Panc1 (cell line): ENCODE results near the gene TLCD3B. TPM values are rescaled to one million over a fixed set of nuclear protein-coding genes. Genes with fewer than 3 reads are reported as not detected.
A peak's percentile ranks its signal among the peaks of the same experiment; 100 is the strongest.

ENCODE experiments used
- ATAC-seq: fragments of 200-7000 bp; cut with Tn5 transposase; 2 replicates; pipeline ENCODE4 v1.9.1; 2020; ENCODE audit warnings: mild to moderate bottlenecking, moderate library complexity
- BruUV-seq: library from RNA; stranded (reverse); fragments of 400-500 nt; replicated peaks from 2 replicates; lab custom pipeline; 2021; lab: Mats Ljungman, UMichigan
- CTCF ChIA-PET: fragments of 300-600 bp; sonication (Branson Sonifier 250); formaldehyde crosslinking; loops from one replicate; lab custom pipeline; 2022; ENCODE audit warnings: antibody characterized with exemption; lab: Charles Lee
- POLR2A ChIA-PET: fragments of 300-600 bp; sonication (Branson Sonifier 250); formaldehyde crosslinking; loops from one replicate; lab custom pipeline; 2022; ENCODE audit warnings: antibody characterized with exemption; lab: Charles Lee
- DNase-seq: peaks from one replicate; pipeline ENCODE4 v3.0.0-alpha.2; 2010; ENCODE audit warnings: low read depth, low spot score
- H3K27ac ChIP-seq: 2 replicates; pipeline ENCODE4 v1.5.1; 2011; ENCODE audit warnings: mild to moderate bottlenecking, low read length, inconsistent platforms
- H3K27me3 ChIP-seq: fragments of 200-500 bp; sonication (Bioruptor generic); 2 replicates; pipeline ENCODE4 v1.6.0; 2014; ENCODE audit warnings: low read length, inconsistent platforms; ENCODE audit not compliant: control insufficient read depth, insufficient read depth
- H3K36me3 ChIP-seq: fragments of 200-500 bp; sonication (Bioruptor generic); 2 replicates; pipeline ENCODE4 v1.5.1; 2014; ENCODE audit warnings: inconsistent platforms, mild to moderate bottlenecking, low read length, moderate library complexity; ENCODE audit not compliant: control insufficient read depth, insufficient read depth
- H3K4me1 ChIP-seq: 2 replicates; pipeline ENCODE4 v1.5.1; 2011; ENCODE audit warnings: inconsistent platforms, mild to moderate bottlenecking, low read length, moderate library complexity; ENCODE audit not compliant: control insufficient read depth, insufficient read depth
- H3K4me3 ChIP-seq, 2 experiments: 2 replicates each; pipeline ENCODE4 v1.5.1; 2011 to 2012; ENCODE audit warnings: low read depth in 2 of 2, low read length in 2 of 2, mild to moderate bottlenecking in 2 of 2, inconsistent platforms in 1 of 2, moderate library complexity in 1 of 2
- H3K9me3 ChIP-seq: fragments of 200-500 bp; sonication (Bioruptor generic); 2 replicates; pipeline ENCODE4 v1.5.1; 2014; ENCODE audit warnings: low read depth, mild to moderate bottlenecking, inconsistent platforms, low read length, moderate library complexity; ENCODE audit not compliant: control insufficient read depth, insufficient read depth
- CTCF ChIP-seq: fragments of 450-650 bp; IDR thresholded peaks from 2 replicates; pipeline ENCODE4 v1.5.1; 2017; ENCODE audit warnings: mild to moderate bottlenecking
- POLR2AphosphoS5 ChIP-seq: IDR thresholded peaks from 2 replicates; pipeline ENCODE4 v1.6.1; 2012; ENCODE audit warnings: mild to moderate bottlenecking, low read depth, low read length, moderate library complexity
- REST ChIP-seq, 2 experiments: IDR thresholded peaks; 2 replicates each; pipeline ENCODE4 v1.6.1; 2011 to 2012; ENCODE audit warnings: low read depth in 2 of 2, control low read depth in 1 of 2, low read length in 1 of 2, mild to moderate bottlenecking in 1 of 2, moderate library complexity in 1 of 2; ENCODE audit not compliant: insufficient read depth in 1 of 2
- SIN3A ChIP-seq: IDR thresholded peaks from 2 replicates; pipeline ENCODE4 v1.6.1; 2012; ENCODE audit warnings: low read depth, mild to moderate bottlenecking, low read length, moderate library complexity, borderline replicate concordance; ENCODE audit not compliant: insufficient read depth
- TCF7L2 ChIP-seq: IDR thresholded peaks from 2 replicates; pipeline ENCODE4 v1.6.1; 2011; ENCODE audit warnings: mild to moderate bottlenecking, low read depth, low read length, inconsistent platforms
- in situ Hi-C: cut with HindIII; loops from 2 replicates; pipeline ENCODE4 v1.10.0; 2016; ENCODE audit warnings: low sequenced_read_pairs, low pct_unique_long_range_greater_than_20kb
- intact Hi-C: fragments of 100-400 bp; cut with micrococcal nuclease; formaldehyde crosslinking; loops from one replicate; pipeline ENCODE4 v1.10.0; 2022; ENCODE audit not compliant: unreplicated experiment
- total RNA-seq: library from RNA; stranded (reverse); gene quantifications from one replicate; pipeline ENCODE4 v1.2.1, GENCODE V29; 2021; ENCODE audit not compliant: unreplicated experiment

The TLCD3B gene
- total RNA-seq, 1 experiment from 2014 or later, result 3.5 TPM

- TF ChIP-seq POLR2AphosphoS5, result no peak
- TF ChIP-seq REST (IDR thresholded peaks at IDR 0.05; ENCODE audit: insufficient read depth in 1 of 2, low read depth in 2 of 2, low read length in 1 of 2), result no peak
- TF ChIP-seq SIN3A, result no peak
- TF ChIP-seq CTCF, result no peak
- TF ChIP-seq TCF7L2, result no peak
- H3K9me3 ChIP-seq, result no peaks in the 10 kb centered on the region
- ChIA-PET CTCF (interaction anchor here (0.6 to 1.0 kb wide), 2 partner anchors 12 to 16 kb away, joined by 3 to 7 read pairs; no protein-coding TSS in a partner anchor), POLR2A (no interaction called here)
- no peak overlapping the region for H3K4me3 ChIP-seq
- intact Hi-C loops, result no loop called here
- DNase-seq (no peak), ATAC-seq (no peak)
- H3K27ac ChIP-seq, result no peak overlapping the region
- in situ Hi-C loops, result no loop called here
- no TSS peak for BruUV-seq
- H3K36me3 ChIP-seq, result no peaks in the 10 kb centered on the region
- H3K27me3 ChIP-seq, result no peaks in the 10 kb centered on the region
- H3K4me1 ChIP-seq, result 0 out of 2 replicates have a peak, but pooled peaks cover 3% of the 10 kb centered on the region
Observed at GRCh38 chr16:30006095-30006473, 25.0 kb downstream of the TLCD3B start.

GRCh38 chr16:30005341-30006094 lies 25.6 kb downstream of the TLCD3B start:
- Histone ChIP-seq H3K27me3 (no peaks in the 10 kb centered on the region), H3K9me3 (no peaks in the 10 kb centered on the region), H3K27ac (no peak overlapping the region), H3K36me3 (no peaks in the 10 kb centered on the region), H3K4me3 (no peak overlapping the region), H3K4me1 (0 out of 2 replicates have a peak, but pooled peaks cover 3% of the 10 kb centered on the region)
- BruUV-seq, result no TSS peak
- TF ChIP-seq SIN3A (no peak), CTCF (peak; percentile 92)
- ATAC-seq, result peak; percentile 60
- in situ Hi-C loops (no loop called here), intact Hi-C loops (no loop called here)
- DNase-seq, result no peak
- CTCF ChIA-PET, result interaction anchor here (0.6 to 1.0 kb wide), 2 partner anchors 13 to 16 kb away, joined by 3 to 7 read pairs; no protein-coding TSS in a partner anchor
- POLR2A ChIA-PET, result interaction anchor here (0.5 kb wide), 1 partner anchor 32 kb away, joined by 4 read pairs; the partner anchor contains the start of gene TAOK2
